GM23248 (cell line): ENCODE data around the gene TSPAN16. TPM values are rescaled to one million over a fixed set of nuclear protein-coding genes. Genes with fewer than 3 reads are reported as not detected.
"Not testable (repeated sequence)": the region's sequence is repeated elsewhere in the genome, so short reads cannot be mapped to it uniquely, and the experiment has no call there.

Experiments
- DNase-seq: peaks from one replicate; pipeline ENCODE4 v3.0.0-alpha.2; 2015
- H2AFZ ChIP-seq: fragments of 200-600 bp; sonication (generic); 2 replicates; pipeline ENCODE4 v1.6.1; 2016; ENCODE audit warnings: antibody characterized with exemption
- H3F3A ChIP-seq: fragments of 200-600 bp; sonication (generic); 2 replicates; pipeline ENCODE4 v1.6.1; 2016; ENCODE audit warnings: mild to moderate bottlenecking, antibody characterized with exemption, mixed run types; ENCODE audit not compliant: insufficient read depth
- H3K27ac ChIP-seq: fragments of 200-600 bp; sonication (generic); 2 replicates; pipeline ENCODE4 v1.5.1; 2016; ENCODE audit warnings: mild to moderate bottlenecking
- H3K27me3 ChIP-seq: fragments of 200-600 bp; sonication (generic); replicated peaks from 2 replicates; pipeline ENCODE4 v1.6.1; 2016; ENCODE audit warnings: mild to moderate bottlenecking; ENCODE audit not compliant: insufficient read depth
- H3K36me3 ChIP-seq: fragments of 200-600 bp; sonication (generic); 2 replicates; pipeline ENCODE4 v1.6.1; 2016; ENCODE audit warnings: low read depth, mild to moderate bottlenecking
- H3K4me1 ChIP-seq: fragments of 200-600 bp; sonication (generic); 2 replicates; pipeline ENCODE4 v1.6.1; 2016; ENCODE audit warnings: mild to moderate bottlenecking; ENCODE audit not compliant: insufficient read depth
- H3K4me2 ChIP-seq: fragments of 200-600 bp; sonication (generic); one replicate; pipeline ENCODE4 v1.6.1; 2016; ENCODE audit warnings: mild to moderate bottlenecking; ENCODE audit not compliant: unreplicated experiment
- H3K4me3 ChIP-seq: fragments of 200-600 bp; sonication (generic); 2 replicates; pipeline ENCODE4 v1.5.1; 2016; ENCODE audit warnings: mild to moderate bottlenecking
- H3K79me2 ChIP-seq: fragments of 200-600 bp; sonication (generic); 2 replicates; pipeline ENCODE4 v1.6.1; 2016; ENCODE audit warnings: mild to moderate bottlenecking; ENCODE audit not compliant: insufficient read depth
- H3K9ac ChIP-seq: fragments of 200-600 bp; sonication (generic); 2 replicates; pipeline ENCODE4 v1.6.1; 2016; ENCODE audit warnings: mild to moderate bottlenecking
- H3K9me2 ChIP-seq: fragments of 200-600 bp; sonication (generic); 2 replicates; pipeline ENCODE4 v1.6.1; 2016; ENCODE audit warnings: mixed run types, mild to moderate bottlenecking, moderate library complexity; ENCODE audit not compliant: insufficient read depth
- H3K9me3 ChIP-seq: fragments of 200-600 bp; sonication (generic); one replicate; pipeline ENCODE4 v1.6.1; 2017; ENCODE audit warnings: low read depth
- H4K20me1 ChIP-seq: fragments of 200-600 bp; sonication (generic); 2 replicates; pipeline ENCODE4 v1.6.0; 2016; ENCODE audit not compliant: insufficient read depth
- EZH2 ChIP-seq: fragments of 200-600 bp; sonication (generic); IDR thresholded peaks from 2 replicates; pipeline ENCODE4 v1.6.1; 2018; ENCODE audit warnings: antibody characterized with exemption, mild to moderate bottlenecking; ENCODE audit not compliant: insufficient read depth, poor library complexity, severe bottlenecking
- EZH2phosphoT487 ChIP-seq: fragments of 200-600 bp; sonication (generic); IDR thresholded peaks from 2 replicates; pipeline ENCODE4 v1.6.1; 2018; ENCODE audit warnings: antibody characterized with exemption, moderate library complexity, mild to moderate bottlenecking, low read depth; ENCODE audit not compliant: insufficient read depth
- WGBS, 2 experiments: methylation state at CpG; one replicate each; pipeline ENCODE4 v1.1.6; 2015 to 2017; ENCODE audit warnings: low lambda C conversion rate in 2 of 2, low coverage in 1 of 2; ENCODE audit errors: missing lambda C conversion rate in 2 of 2; 5-methylcytosine and 5-hydroxymethylcytosine counted together
- in situ Hi-C: fragments of 300-500 bp; cut with MboI; formaldehyde crosslinking; loops from 2 replicates; pipeline ENCODE4 v1.15.0; 2020
- polyA plus RNA-seq: library from polyadenylated mRNA; unstranded; fragments of >200 nt; fragmentation: Nextera tagmentation; extraction: Ambion mirVana; gene quantifications from 2 replicates; pipeline ENCODE4 v1.2.1, GENCODE V29; 2016
- total RNA-seq: library from RNA; depleted of rRNA; stranded (reverse); fragments of >200 nt; shearing (Covaris generic); gene quantifications from 2 replicates; pipeline ENCODE4 v1.2.3, GENCODE V29; 2014

The TSPAN16 gene
- total and polyA plus RNA-seq, 2 experiments from 2014 or later = not detected

DNA sequence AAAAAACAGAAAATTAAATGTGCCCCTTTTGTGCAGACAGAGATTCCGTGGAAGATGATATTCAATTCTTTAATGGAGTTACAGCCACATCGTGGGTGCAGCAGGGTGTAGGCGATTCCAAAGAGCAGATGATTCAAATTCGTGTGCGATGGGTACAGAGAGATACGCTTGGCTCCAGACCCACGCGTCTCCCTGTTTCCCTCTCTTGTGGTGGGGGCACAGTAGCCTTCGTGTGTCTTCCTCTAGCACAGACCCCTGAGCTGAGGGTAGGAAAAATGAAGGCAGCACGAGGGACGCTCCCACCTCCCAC, 4.8 kb downstream of the TSPAN16 start:
- H3K9me2 ChIP-seq = no peaks in the 10 kb centered on the region
- H2AFZ ChIP-seq = no peak overlapping the region
- no peaks in the 10 kb centered on the region for H4K20me1 ChIP-seq
- in situ Hi-C loops = no loop called here
- H3K27me3 ChIP-seq = no peaks in the 10 kb centered on the region
- peaks cover 5% of the 10 kb centered on the region; the same call in 1 of the 2 replicates for H3F3A ChIP-seq
- no peak for DNase-seq
- no peaks in the 10 kb centered on the region for H3K9me3 ChIP-seq
- no peak overlapping the region for H3K9ac ChIP-seq
- WGBS, 2 experiments = 43 to 55% methylated on average over 11 of the region's 11 CpGs
- no peak overlapping the region for H3K27ac ChIP-seq
- no peaks in the 10 kb centered on the region for H3K36me3 ChIP-seq
- no peak overlapping the region for H3K4me2 ChIP-seq
- no peaks in the 10 kb centered on the region for H3K79me2 ChIP-seq
- TF ChIP-seq EZH2 (no peak), EZH2phosphoT487 (no peak)
- H3K4me1 ChIP-seq = no peaks in the 10 kb centered on the region
- H3K4me3 ChIP-seq = no peak overlapping the region

DNA sequence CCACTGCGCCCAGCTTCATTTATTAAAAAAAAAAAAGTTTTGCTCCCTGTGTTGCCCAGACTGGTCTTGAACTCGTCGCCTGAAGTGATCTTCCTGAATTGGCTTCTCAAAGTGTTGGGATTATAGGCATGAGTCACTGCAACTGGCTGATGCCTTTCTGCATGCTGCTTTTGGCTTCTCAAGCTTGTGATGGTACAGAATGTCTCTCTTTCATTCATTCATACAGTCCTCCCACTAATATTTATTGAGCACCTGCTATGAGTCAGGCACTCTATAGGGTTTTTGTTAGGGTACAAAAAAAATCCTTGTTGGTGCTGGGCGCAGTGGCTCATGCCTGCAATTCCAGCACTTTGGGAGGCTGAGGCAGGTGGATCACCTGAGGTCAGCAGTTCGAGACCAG, 9.0 kb downstream of the TSPAN16 start:
- no peaks in the 10 kb centered on the region for H3K79me2 ChIP-seq
- H3F3A ChIP-seq = no peaks in the 10 kb centered on the region
- no peaks in the 10 kb centered on the region for H3K27me3 ChIP-seq
- H3K4me1 ChIP-seq = no peaks in the 10 kb centered on the region
- H3K9me3 ChIP-seq = no peaks in the 10 kb centered on the region
- no peak overlapping the region for H3K9ac ChIP-seq
- WGBS, 2 experiments = 74 to 77% methylated on average over 5 of the region's 5 CpGs
- H3K27ac ChIP-seq = no peak overlapping the region
- no peak for DNase-seq
- H3K4me3 ChIP-seq = no peak overlapping the region
- TF ChIP-seq EZH2 = no peak
- no peak for TF ChIP-seq EZH2phosphoT487
- no peaks in the 10 kb centered on the region for H3K9me2 ChIP-seq
- no peaks in the 10 kb centered on the region for H4K20me1 ChIP-seq
- H2AFZ ChIP-seq = no peak overlapping the region
- no peak overlapping the region for H3K4me2 ChIP-seq
- no peaks in the 10 kb centered on the region for H3K36me3 ChIP-seq
- in situ Hi-C loops = no loop called here

DNA sequence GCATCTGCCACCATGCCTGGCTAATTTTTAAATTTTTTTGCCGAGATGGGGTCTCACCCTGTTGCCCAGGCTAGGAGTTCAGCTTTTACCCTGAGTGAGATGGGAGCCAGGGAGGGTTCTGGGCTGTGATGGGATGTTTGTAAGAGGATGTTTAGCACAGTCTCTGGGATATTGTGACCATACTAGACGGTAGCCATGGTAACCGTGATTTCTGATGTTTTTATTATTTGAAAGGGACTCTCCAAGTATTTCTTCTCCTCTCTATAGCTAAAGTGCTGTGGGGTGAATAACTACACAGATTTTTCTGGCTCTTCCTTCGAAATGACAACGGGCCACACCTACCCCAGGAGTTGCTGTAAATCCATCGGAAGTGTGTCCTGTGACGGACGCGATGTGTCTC, 10.4 kb downstream of the TSPAN16 start:
- no peak overlapping the region for H3K4me3 ChIP-seq
- no peaks in the 10 kb centered on the region for H3F3A ChIP-seq
- H3K9me2 ChIP-seq = no peaks in the 10 kb centered on the region
- no peak overlapping the region for H3K4me2 ChIP-seq
- no peaks in the 10 kb centered on the region for H3K9me3 ChIP-seq
- H3K27ac ChIP-seq = no peak overlapping the region
- no peaks in the 10 kb centered on the region for H3K79me2 ChIP-seq
- H4K20me1 ChIP-seq = no peaks in the 10 kb centered on the region
- in situ Hi-C loops = no loop called here
- H3K9ac ChIP-seq = no peak overlapping the region
- no peaks in the 10 kb centered on the region for H3K4me1 ChIP-seq
- DNase-seq = no peak
- no peaks in the 10 kb centered on the region for H3K27me3 ChIP-seq
- no peaks in the 10 kb centered on the region for H3K36me3 ChIP-seq
- no peak overlapping the region for H2AFZ ChIP-seq
- WGBS, 2 experiments = 62 to 71% methylated on average over 9 of the region's 9 CpGs
- TF ChIP-seq EZH2phosphoT487 (no peak), EZH2 (no peak)

DNA sequence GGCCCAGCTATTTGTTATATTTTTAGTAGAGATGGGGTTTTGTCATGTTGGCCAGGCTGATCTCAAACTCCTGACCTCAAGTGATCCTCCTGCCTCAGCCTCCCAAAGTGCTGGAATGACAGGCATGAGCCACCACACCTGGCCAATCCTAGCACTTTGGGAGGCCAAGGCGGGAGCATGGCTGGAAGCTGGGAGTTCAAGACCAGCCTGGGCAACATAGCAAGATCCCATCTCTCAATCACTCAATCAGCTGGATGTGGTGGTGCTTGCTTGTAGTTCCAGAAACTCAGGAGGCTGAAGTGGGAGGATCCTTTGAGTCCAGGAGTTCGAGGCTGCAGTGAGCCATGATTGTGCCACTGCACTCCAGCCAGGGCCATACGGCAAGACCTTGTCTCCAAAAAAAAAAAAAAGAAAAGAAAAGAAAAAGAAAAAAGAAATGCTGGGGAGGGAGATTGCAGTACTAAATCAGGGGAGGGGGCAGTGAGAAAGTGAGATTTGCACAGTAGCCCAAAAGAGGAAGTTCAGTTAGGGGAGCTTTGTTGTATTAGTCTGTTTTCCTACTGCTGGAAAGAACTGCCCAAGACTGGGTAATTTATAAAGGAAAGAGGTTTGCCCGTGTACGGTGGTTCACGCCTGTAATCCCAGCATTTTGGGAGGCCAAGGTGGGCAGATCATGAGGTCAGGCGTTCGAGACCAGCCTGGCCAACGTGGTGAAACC, 24.5 kb downstream of the TSPAN16 start:
- H3K9ac ChIP-seq, H4K20me1 ChIP-seq, H3K36me3 ChIP-seq, H3K4me3 ChIP-seq, H3K27me3 ChIP-seq, H2AFZ ChIP-seq, H3K9me3 ChIP-seq, in situ Hi-C loops, H3K9me2 ChIP-seq, DNase-seq, H3K79me2 ChIP-seq, H3K27ac ChIP-seq, H3K4me2 ChIP-seq, H3F3A ChIP-seq: not testable (repeated sequence)
- H3K4me1 ChIP-seq = peaks cover 16% of the 10 kb centered on the region
- 68 to 78% methylated on average over 9 of the region's 9 CpGs for WGBS, 2 experiments
